ENCODE data around the gene BAAT. TPM values are rescaled to one million over a fixed set of nuclear protein-coding genes. Genes with fewer than 3 reads are reported as not detected.
"Not testable (repeated sequence)": the region's sequence is repeated elsewhere in the genome, so short reads cannot be mapped to it uniquely, and the experiment has no call there.

The BAAT gene
- polyA plus RNA-seq, 12 donors = 0.36 to 2.3 (median 0.76) TPM; not detected in 2

DNA sequence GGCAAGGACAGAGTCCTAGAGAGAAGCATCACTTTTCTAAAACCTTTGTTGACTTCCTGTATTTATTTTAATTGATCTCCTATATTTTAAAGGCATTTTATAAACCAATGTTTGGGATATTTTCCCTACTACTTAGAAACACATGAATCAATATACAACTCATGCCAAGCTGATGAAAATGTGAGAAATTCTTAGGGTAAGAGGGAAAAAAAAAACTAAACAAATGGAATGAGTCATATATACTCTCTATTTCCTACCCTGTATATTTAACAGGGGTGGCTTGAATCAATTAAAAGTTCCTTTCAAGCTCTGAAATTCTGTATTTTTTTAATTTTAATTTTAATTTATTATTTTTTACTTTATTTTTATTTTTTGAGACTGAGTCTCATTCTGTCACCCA lies 19.6 kb downstream of the BAAT start:
- no peak for DNase-seq

DNA sequence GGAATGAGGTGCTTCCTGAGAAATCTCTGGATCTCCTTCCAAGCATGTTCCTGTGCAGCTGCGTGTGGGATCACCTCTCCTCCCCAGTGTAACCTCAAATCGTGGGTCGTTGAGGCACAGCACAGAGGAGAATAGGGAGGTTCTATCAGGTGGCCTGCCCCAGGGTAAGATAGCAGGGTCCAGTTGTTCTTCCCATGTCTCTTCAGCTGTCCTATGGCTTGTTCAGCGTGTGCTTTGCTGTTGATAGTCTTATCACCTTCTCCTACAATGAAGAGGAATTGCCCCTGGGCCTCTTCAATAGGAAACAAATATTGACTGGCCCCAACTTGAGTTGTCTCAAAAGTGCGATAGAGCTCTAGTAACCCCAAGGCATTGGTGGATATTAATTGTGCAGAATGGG lies 22.4 kb downstream of the BAAT start:
- DNase-seq = no peak

DNA sequence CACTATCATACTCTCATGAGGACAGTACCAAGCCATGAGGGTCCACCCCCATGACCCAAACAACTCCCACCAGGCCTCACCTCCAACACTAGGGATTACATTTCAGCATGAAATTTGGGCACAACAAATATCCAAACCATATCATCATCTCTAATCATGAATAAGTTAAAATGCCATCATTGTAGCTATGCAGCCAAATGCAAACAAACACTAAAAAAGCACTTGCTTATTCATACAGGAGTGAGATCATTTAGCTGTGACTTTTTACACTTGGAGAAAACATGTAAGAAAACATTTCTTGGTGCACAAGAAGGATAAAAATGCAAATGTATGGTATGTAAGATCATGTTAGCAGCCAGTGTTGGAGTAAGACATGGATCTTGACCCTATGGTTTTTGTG lies 24.2 kb downstream of the BAAT start:
- no peak for DNase-seq

DNA sequence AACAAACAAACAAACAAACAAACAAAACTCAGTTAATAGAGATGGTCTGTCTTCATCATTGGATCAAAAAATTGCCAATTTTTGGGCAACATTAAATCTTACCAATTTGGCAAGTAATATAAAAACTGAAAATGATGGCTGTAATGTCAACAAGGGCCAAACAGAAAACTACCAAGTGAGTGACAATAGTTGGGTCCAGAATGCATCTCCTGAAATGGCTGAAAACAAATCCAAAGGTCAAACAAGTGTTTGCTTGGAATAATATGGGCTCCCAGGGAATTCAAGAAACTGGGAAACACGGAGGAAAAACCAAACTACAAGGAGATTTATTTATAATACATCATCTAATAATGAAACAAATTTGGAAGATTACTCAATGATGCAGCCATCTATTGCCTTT lies 25.1 kb downstream of the BAAT start:
- DNase-seq = no peak

DNA sequence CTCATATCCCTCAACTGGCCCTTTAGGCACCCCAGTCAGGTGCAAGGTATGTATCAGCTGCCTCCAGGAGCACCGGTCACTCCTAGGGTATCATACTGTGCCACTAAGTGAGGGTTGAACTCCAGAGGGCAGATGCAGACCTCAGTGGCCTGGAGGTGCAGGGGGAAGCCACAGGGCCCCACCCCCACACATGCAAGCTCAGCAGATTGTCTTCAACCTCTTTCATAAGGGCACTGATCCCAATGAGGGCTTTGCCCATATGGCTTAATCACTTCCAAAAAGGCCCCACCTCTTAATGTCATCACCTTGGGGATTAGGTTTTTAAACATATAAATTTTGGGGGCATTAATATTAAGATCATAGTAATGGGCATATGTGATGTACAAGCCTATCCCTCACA lies 28.2 kb downstream of the BAAT start:
- no peak for DNase-seq

DNA sequence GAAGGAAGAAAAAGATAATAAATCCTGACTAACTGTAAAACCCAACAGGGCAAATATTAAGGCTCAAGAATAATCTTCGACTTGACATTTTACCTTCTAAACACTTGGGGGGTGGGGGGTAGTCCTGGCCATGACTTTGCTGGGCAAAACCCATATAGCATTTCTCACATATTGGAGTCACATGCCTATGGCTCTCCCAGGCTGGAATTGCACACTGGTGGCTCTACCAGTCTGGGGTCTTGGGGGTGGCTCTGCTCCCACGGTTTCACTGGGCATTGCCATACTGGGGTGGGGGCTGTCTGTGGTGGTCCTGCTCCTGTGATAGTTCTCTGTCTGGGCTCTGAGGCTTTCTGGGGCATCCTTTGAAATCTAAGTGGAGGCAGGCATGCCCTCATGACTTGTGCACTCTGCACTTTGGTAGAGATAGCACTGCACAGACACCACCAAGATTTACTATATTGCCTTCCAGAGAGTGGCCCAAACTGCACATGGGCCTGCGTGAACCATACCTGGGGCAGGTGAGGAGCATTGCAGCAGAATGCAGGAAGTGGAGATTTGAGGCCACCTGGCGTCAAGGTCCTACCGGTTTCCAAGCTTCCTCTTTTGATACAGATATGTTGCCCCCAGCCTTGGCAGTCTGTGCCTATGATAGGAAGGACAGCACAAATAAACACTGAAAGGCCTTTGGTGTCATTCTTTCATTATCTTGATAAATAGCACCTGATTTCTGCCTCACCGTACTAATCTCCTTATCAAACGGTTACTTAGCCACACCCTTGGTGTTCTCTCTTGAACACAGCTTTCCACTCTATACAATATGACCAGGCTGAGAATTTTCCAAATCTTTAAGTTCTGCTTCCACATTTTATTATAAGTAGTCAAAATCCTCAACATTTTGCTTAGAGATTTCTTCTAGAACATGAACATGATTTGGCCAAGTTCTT lies 29.8 kb downstream of the BAAT start:
- no peak for DNase-seq

DNA sequence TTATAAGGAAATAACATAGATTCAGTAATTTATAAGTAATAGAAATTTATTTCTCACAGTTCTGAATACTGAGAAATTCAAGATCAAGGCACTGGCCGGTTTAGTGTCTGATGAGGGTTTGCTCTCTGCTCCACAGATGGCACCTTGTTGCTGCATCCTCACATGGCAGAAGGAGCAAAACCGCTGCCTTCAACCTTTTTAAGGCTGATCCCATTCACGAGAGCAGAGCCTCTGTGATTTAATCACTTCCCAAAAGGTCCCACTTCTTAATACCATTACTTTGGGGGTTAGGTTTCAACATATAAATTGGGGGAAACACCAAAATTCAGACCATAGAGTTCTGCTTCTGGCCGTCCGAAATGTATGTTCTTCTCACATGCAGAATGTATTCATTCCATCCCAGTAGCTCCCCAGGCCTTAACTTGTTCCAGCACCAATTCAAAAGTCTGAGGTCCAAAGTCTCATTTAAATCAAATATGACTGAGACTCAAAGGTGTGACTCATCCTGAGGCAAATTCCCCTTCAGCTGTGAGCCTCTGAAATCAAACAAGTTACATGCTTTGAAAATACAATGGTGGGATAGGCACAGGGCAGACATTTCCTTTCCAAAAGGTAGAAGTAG lies 30.6 kb downstream of the BAAT start:
- no peak for DNase-seq

DNA sequence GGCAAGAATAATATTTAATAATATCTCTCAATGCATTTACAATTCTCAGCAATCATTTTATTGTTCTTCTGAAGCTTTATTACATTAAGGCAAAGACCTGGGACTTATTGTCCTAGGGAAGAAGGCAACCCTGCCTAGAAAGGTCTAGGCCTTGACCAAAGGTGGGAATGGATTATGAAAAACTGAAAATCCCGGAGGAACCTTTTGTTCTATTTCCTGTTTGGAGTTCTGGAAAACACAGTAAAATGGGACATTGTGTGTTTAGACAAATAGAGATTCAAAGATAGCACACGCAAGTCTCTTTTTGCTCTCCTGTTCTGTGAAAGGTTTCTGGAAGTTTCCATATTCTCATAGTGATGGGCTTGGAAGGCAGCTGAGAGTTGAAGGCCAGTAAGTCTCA lies 31.1 kb downstream of the BAAT start:
- DNase-seq = no peak

DNA sequence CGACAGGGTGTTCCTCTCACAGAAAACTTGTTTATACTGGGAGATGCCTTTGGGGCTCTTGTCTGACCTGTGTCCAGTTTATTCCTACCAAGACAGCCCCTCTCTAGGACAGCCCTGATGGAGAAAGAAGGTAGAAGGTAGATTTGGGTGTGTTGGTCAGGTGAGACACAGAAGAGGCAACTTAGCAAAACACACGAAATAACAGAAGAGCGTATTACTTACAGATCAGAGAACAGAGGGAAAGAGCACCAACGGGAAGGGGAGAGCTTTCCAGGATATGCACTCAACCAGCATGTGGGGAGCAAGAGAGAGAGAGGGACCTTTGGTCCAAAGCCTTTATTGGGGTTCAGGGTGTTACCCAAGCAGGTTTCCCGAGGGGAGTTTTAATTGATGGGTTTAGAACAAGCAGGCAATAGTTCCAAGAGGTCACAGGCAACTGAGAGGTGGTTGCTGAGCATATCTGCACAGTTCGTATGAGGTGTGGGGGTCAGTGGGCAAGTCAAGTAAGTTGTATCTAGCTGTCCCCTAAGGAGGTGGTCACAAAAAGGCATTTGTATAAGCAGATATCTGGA lies 31.8 kb downstream of the BAAT start:
- DNase-seq = no peak

DNA sequence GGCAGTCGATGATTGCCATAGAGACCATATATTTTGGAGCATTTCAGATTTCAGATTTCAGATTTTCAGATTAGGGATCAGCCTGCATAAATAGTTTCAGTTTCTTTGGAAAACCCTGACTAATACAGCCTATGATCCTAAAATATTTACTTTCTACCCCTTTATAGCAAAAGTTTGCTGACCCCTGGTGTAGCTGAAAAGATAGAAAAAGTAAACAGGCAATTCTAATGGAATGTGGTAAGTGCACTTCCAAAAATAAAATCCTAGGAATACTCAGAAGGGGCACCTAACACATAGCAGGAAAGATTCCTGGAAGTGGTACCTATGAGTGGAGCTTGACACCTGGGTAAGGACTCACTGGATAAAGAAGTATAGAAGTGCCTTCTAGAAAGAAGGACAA lies 34.5 kb downstream of the BAAT start:
- DNase-seq = no peak

DNA sequence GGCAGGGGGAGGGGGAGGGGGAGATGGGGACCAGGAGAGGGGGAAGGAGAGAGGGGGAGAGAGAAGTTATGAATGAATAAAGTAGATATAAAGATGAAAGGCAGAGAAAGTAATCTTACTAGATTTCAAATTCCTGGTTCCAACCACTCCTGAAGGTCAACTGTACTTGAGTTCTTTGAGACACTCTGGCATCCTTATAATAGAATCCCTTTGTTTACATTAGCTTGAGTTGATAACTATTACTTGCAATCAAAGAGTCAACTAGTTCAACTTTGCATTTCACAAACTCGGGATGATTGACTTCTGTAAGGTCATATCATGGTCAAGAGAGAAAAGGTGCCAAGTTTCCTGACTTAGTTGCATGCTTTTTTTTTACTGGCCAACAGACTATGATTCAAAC lies 42.2 kb downstream of the BAAT start:
- no peak for DNase-seq

DNA sequence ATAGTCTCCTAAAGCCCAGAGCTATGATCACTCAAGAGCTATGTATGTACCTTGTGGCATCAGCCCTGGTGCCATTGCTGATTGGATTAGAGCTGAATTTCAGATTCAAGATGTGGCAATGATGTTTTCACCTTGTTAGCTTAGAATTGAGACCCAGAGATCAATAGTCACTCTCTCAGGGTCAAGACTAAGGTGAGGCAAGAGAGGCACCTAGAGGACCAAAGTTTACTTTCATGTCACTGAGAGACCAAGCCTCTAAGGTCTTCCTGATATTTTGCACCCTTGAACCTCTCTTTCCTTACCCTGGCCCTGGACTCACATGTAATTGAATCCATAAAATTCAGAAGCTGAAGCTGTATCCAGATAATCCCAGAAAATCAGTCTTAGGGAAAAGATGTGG lies 42.8 kb downstream of the BAAT start:
- no peak for DNase-seq

DNA sequence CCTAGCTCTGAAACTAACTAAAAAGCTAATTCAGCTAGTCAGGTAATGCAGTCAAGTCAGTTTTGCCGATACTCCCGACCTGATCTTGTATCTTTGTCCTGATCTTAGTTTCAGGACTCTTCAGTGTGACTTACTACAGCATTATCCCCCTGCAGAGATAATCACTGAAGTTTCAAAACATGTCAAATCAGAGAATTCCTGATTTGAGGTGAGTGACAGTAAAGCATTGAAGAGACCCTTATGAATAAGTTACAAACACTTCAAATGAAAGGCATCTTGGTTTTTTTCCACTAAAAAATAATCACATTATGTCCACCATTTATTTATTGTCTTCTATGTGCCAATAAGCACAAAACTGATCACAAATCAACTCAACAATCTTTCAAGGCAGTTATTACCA lies 47.6 kb downstream of the BAAT start:
- no peak for DNase-seq

DNA sequence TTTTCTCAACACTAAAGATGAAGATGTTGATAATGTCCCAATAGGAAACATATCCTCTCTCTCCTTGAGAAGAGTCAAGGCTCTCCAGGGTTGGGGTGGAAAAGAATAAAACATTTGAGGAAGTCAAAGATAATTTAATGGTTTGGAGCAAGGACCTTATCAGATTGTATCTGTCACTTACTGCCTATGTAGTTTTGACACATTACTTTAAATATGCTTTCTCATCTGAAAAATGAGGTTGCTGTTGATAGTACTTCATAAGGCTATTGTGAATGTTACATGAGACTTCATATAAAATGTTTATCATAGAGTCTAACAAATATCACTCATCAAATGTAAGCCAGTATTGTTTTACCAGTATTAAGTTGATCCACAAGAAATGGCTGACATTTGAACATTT lies 48.7 kb downstream of the BAAT start:
- DNase-seq = no peak

DNA sequence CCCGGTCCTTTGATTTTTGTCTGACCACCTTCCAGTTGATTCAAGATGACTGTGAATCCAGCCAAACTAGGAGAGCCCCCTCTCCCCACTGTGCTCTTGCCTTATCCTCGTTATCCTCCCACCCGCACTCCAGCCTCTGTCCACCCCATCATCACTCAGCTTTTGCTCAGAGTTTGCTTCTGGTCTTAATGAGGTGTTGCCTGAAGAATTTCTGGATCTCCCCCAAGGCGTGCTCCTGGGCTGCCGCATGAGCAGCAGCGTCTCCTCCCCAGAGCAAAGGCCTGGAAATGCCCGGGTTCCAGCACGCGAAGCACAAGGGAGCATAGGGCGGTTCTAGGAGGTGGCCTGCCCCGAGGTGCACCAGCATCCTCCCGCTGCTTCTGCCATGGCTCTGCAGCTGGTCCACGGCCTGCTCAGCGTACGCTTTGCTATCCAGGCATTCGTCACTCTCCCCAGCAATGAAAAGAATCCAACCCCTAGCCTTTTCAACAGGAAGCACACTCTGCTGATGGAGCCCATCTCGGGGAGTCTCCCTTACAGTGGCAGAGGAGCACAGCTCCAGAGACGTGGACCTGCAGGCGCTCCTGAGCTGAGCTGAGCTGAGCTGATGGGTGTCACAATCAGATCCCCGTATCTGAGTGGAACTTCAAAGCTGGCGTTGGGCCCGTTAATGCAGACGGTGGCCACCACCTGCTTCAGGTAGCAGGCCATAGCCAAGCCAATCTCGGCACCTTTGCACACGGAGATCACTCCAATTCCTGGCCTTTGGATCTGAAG lies 50.7 kb downstream of the BAAT start:
- DNase-seq = no peak

DNA sequence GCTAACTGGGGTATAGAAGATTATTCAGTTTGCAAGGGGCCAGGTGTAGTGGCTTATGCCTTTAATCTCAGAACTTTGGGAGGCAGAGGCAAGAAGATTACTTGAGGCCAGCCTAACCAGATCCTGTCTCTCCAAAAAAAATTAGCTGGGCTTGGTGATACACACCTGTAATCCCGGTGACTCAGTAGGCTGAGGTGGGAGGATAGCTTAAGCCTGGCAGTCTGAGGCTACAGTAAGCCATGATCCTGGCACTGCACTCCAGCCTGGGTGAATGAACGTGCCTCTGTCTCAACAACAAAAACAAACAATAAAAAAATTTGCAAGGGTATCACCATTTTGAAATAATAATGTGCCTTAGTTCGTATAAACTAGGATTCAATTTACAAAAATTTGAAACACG lies 51.3 kb downstream of the BAAT start:
- DNase-seq = no peak

DNA sequence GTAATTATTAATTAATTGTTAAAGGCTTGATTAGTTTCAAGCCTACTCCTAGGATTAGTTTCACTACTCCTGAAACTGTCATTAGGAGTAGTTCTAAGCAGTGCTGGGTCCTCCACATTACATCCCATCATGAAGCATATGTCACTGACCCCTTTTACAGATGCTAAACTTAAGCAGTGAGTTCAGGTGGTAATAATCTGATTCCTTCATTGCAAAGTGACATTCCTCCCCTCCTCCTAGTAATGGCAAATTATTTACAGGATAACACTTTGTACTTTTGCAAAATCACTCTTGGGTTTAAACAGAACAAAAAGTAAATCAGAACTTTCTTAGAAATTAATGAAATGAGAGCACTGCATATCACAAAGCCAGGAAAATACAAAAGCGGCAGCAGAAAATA lies 52.4 kb downstream of the BAAT start:
- DNase-seq = no peak

DNA sequence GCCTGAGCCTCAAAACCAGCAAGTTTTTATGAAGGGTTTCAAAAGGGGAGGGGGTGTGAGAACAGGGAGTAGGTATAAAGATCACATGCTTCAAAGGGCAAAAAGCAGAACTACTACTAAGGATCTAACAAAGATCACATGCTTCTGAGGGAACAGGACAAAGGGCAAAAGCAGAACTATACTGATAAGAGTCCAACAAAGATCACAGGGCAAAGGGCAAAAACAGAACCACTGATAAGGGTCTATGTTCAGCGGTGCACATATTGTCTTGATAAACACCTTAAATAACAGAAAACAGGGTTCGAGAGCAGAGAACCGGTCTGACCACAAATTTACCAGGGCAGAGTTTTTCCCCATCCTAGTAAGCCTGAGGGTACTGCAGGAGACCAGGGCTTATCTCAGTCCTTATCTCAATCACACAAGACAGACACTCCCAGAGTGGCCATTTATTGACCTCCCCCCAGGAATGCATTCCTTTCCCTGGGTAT lies 57.3 kb downstream of the BAAT start:
- DNase-seq = not testable (repeated sequence)

DNA sequence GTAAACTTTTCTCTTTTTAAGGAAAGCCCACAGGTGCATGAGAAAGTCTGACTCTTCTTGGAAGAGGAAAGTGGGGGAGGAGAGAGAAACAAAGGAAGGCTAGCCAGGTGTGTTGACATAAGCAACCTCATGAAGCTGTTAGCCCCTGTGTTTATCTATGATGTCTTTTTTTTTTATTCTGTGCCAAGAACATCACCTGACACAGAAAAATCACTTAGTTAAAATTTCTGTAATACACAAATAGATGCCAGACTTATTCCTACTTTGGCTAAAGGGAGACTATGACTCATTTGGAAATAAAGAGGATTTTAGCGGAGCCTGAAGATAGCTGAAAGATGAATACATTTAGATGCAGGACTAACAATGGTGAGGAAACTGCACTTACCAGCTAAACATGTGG lies 58.3 kb downstream of the BAAT start:
- DNase-seq = no peak

DNA sequence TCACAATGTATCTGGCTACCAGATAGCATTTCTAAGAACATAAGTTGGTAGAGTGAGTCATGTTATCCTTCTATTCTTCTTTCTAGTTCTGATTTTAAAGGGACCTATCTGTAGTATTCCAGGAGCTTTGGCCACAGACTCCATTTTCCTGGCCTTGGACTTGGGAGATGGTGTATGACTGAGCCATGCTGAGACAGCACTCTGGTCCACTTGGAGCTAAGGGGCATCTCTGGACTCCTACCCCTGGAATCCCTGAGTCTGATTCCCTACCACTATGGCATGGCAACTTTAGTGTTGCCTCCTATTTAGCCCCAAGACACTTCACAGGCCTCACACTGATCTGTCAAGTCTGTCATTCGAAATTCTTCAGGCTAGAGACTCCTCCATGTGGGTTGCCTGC lies 58.8 kb downstream of the BAAT start:
- DNase-seq = no peak

DNA sequence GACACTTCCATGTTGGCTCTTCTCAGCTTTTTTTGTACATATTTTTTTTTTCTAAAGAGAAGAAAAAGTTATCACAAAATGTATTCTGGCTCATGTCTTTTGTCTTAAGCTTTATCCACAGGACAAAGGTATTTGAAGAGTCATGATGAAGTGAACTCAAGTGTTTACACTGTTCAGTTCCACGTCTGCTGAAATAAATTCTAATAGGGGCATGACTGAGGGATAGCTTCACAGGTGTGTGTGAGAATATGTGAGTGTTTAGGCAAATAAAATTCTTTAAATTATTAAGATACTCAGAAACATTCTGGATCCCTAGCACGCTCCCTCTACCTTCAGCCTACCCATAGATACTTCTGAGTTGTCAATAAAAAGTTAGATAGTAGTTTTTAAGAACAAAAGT lies 59.8 kb downstream of the BAAT start:
- DNase-seq = no peak

DNA sequence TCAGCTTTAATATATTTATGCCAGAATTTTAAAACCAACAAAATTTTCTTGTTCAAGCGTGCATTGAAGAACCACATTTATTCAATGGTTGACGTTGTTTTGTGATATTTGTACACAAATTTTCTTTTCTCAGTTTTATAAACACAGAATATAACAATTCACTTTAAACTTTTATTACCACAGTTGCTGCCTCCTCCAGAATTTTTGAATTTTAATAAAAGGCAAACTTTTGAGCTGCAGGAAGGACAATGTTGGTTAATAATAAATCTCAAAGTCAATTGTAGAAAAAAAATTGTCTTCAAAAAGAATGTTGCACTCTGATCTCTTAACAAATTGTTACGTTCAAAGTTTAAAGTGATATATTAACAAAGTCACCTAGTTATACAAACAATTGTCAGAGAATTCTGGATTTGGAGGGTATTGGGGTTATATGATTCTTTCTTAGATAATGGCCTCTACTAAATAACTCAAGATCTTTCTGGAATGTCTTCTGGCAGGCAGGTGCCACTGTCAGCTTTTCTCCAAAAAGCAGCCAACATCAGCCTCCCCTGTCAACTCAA lies 60.5 kb downstream of the BAAT start:
- no peak for DNase-seq
